ENCODE results near the gene RBM10. TPM values are rescaled to one million over a fixed set of nuclear protein-coding genes. Genes with fewer than 3 reads are reported as not detected.

The RBM10 gene
- total RNA-seq, 1 donor from 2014 or later = 41.2 TPM

DNA sequence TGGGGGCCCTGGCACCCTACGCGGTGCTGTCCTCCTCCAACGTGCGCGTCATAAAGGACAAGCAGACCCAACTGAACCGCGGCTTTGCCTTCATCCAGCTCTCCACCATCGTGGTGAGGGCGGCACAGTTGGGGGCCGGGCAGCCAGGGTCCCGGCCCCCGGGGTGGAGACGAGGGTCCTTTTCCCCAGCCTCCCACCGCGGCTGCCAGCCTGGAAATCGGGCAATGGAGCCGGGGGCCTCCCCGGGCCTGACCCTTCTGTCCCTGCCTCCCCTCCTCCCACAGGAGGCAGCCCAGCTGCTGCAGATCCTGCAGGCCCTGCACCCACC is 34.9 kb downstream of the RBM10 start:
- no peak overlapping the region for H3K4me3 ChIP-seq (ENCODE audit: low read depth, low read length)
- DNase-seq (ENCODE audit: low read depth) = no peak
- TF ChIP-seq, protein P1, sequence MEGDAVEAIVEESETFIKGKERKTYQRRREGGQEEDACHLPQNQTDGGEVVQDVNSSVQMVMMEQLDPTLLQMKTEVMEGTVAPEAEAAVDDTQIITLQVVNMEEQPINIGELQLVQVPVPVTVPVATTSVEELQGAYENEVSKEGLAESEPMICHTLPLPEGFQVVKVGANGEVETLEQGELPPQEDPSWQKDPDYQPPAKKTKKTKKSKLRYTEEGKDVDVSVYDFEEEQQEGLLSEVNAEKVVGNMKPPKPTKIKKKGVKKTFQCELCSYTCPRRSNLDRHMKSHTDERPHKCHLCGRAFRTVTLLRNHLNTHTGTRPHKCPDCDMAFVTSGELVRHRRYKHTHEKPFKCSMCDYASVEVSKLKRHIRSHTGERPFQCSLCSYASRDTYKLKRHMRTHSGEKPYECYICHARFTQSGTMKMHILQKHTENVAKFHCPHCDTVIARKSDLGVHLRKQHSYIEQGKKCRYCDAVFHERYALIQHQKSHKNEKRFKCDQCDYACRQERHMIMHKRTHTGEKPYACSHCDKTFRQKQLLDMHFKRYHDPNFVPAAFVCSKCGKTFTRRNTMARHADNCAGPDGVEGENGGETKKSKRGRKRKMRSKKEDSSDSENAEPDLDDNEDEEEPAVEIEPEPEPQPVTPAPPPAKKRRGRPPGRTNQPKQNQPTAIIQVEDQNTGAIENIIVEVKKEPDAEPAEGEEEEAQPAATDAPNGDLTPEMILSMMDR (conservative IDR thresholded peaks at IDR 0.05; ENCODE audit: low read depth, low read length) = no peak

DNA sequence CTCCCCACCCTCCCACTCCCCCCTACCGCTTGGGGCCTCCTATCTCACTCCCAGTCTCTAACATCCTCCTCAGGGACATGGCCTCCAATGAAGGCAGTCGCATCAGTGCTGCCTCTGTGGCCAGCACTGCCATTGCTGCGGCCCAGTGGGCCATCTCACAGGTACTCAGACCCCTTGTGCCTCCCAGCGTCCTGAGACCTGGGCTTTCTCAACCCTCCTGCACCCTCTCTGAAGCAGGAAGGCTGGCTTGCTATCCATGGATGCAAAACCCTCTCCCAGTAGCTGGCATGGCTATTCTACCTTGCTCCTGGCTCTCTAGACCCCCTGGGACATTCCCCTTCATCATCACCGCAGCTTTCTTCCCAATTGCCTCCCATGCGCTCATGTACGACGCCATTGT is 35.3 kb downstream of the RBM10 start:
- H3K4me3 ChIP-seq (ENCODE audit: low read depth, low read length) = no peak overlapping the region
- no peak for DNase-seq (ENCODE audit: low read depth)
- TF ChIP-seq, protein P1 (conservative IDR thresholded peaks at IDR 0.05; ENCODE audit: low read depth, low read length) = no peak

DNA sequence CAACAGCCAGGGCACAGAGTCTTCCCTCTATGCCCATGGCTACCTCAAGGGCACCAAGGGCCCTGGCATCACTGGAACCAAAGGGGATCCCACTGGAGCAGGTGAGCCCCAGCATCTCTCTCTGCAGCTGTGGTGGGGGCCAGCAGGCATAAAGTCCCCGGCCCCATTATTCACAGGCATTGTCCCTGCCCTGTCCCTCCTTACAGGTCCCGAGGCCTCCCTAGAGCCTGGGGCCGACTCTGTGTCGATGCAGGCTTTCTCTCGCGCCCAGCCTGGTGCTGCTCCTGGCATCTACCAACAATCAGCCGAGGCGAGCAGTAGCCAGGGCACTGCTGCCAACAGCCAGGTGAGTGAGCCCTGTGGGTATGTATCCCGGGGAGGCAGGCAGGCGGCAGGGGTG is 36.3 kb downstream of the RBM10 start:
- no peak for DNase-seq (ENCODE audit: low read depth)
- H3K4me3 ChIP-seq (ENCODE audit: low read depth, low read length) = no peak overlapping the region
- TF ChIP-seq, protein P1 (conservative IDR thresholded peaks at IDR 0.05; ENCODE audit: low read depth, low read length) = no peak

DNA sequence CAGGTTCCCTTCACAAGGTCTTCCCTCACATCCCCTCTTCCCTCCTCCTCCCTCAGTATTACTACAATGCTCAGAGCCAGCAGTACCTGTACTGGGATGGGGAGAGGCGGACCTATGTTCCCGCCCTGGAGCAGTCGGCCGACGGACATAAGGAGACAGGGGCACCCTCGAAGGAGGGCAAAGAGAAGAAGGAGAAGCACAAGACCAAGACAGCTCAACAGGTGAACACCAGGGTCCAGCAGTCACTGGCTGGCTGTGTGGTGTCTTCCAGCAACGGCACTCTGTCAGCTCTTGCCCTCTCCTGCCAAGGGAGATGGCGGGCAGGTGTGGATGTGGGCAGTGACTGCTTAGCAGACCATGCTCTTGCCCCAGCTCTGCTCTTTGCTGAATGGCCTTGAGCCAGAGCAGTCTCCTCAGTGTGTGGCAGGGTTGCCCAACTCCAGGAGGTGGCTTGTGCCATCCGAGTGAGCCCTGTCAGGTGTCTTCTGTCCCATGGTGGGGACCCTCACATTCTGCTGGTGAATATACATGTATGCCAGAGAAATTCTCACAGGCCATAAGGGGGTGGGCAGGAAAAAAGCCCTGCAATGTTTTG is 37.2 kb downstream of the RBM10 start:
- H3K4me3 ChIP-seq (ENCODE audit: low read depth, low read length) = no peak overlapping the region
- no peak for DNase-seq (ENCODE audit: low read depth)
- TF ChIP-seq, protein P1 (conservative IDR thresholded peaks at IDR 0.05; ENCODE audit: low read depth, low read length) = no peak

DNA sequence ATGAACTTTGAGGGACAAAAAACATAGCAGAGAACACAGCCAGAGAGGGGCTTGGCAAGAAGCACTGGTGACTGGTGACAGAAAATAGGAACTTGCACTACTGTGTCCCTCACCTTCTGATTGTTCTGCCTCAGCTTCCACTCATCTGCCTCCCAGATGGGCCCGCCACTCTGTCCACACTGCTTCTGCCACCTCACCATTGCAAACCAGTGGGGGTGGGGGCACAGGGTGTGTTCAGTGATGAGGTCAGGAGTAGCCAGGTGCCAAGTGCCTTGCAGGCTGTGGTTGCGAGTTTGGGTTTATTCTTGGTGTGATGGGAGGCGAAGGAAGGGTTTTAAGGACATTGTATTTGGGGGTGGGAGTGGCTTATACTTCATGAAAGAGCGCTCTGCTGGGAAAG is 39.5 kb downstream of the RBM10 start:
- TF ChIP-seq, protein P1 (conservative IDR thresholded peaks at IDR 0.05; ENCODE audit: low read depth, low read length) = no peak
- DNase-seq (ENCODE audit: low read depth) = no peak
- no peak overlapping the region for H3K4me3 ChIP-seq (ENCODE audit: low read depth, low read length)

DNA sequence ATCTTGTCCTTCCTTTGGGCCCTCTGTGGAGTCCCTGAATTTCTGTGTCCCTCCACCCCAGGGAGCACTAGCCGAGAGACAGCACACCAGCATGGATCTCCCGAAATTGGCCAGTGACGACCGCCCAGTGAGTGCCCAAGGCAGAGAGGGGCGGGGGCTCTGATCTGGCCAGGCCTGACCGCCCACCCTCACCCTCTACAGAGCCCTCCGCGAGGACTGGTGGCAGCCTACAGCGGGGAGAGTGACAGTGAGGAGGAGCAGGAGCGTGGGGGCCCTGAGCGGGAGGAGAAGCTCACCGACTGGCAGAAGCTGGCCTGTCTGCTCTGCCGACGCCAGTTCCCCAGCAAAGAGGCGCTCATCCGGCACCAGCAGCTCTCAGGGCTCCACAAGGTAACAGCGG is 40.2 kb downstream of the RBM10 start:
- no peak overlapping the region for H3K4me3 ChIP-seq (ENCODE audit: low read depth, low read length)
- TF ChIP-seq, protein P1 (conservative IDR thresholded peaks at IDR 0.05; ENCODE audit: low read depth, low read length) = no peak
- DNase-seq (ENCODE audit: low read depth) = no peak

DNA sequence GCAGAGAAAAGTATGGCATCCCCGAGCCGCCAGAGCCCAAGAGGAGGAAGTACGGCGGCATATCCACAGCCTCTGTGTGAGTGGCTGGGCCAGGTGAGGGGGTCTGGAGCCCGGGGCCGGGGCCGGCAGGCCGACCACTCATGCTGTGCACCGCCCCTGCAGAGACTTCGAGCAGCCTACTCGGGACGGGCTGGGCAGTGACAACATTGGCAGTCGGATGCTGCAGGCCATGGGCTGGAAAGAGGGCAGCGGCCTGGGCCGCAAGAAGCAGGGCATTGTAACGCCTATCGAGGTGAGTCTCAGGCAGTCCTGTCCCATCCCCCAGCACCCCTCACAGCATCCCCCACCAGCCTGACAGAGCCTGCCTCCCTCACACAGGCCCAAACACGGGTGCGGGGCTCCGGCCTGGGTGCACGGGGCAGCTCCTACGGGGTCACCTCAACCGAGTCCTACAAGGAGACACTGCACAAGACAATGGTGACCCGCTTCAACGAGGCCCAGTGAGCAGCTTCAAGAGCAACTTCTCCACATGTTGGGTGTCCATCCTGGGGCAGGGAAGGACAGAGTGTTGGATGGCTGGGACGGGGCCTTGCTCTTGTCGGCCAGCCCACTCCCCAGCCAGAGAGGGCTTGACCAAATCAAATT is 41.2 kb downstream of the RBM10 start:
- TF ChIP-seq, protein P1 (conservative IDR thresholded peaks at IDR 0.05; ENCODE audit: low read depth, low read length) = no peak
- no peak for DNase-seq (ENCODE audit: low read depth)

More for the DNA sequence above, 41.2 kb downstream of the RBM10 start:
- H3K4me3 ChIP-seq (ENCODE audit: low read depth, low read length) = no peak overlapping the region

Data from epithelial cell of proximal tubule (primary cell).